ENCODE data around the gene GGT1.
"Not testable (repeated sequence)": the region's sequence is repeated elsewhere in the genome, so short reads cannot be mapped to it uniquely, and the experiment has no call there.

Gene GGT1

GRCh38 chr22:24602847-24603769 lies at the start of gene GGT1:
TSS of gene GGT1 (plus strand) at chr22:24603193. CDS start at chr22:24611082, 7,889 bp downstream.
- DNase-seq (ENCODE audit: low read depth in 2 of 2); H3K4me3 ChIP-seq (replicated peaks in 1 of 2; ENCODE audit: low read depth in 2 of 2, low read length in 2 of 2): not testable (repeated sequence)

GRCh38 chr22:24553597-24554312 lies 49.2 kb upstream of the GGT1 start:
- no peak for TF ChIP-seq CTCF (IDR thresholded peaks at IDR 0.05; ENCODE audit: low read depth, low read length)
- DNase-seq (ENCODE audit: low read depth in 2 of 2), result peak in 1 of 2 donors; percentile 29
- H3K4me3 ChIP-seq (replicated peaks in 1 of 2; ENCODE audit: low read depth in 2 of 2, low read length in 2 of 2), result peak overlapping the region; percentile 90 to 91

DNA sequence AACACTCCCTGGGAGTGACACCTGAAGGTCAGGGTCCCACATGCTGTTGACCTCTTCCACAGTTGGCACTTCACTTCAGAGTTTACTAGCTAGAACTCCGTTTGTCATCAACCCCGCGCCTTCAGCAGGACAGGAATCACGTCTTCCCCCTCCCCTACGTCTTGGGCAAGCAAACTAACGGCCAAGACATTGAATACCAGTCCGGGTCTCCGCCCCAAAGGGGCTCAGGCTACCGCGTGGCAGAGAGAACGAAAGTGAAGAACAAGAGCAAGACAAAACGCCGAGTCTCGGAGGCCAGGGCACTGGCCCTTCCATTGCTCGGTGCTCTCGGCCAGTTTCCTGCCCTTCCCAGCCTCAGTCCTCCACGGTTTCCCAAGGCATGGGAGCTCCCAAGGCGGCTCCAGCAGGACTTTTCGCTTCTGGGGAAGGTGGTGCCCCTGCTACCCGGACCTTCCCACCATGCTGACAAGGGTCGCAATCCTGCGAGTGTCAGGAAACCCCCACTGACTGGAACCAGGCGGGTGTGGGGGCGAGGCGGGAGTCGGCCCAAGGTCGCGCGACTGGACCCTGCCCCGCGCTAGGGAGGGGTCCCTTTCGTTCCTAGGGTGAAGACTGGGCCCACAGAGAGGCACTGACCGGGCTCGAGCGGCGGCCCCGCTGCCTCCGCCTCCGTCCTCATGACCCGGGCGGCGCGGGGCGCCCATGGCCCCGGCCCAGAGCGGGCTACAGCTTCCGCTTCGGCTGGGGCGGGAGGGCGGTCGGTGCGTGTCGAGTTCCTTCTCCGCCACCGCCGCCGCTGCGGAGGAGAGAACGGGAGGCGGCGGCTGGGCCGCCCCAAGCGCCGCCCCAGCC lies 48.5 kb upstream of the GGT1 start, which contains the start of gene GUCD1:
TSS of gene GUCD1 (minus strand) at position 826 of the 852 bp plus-strand sequence. CDS start at position 679, 147 bp downstream.
- peak; percentile 41 to 53 for DNase-seq (ENCODE audit: low read depth in 2 of 2)
- TF ChIP-seq CTCF (IDR thresholded peaks at IDR 0.05; ENCODE audit: low read depth, low read length), result no peak
- peak within 1 kb of the TSS; percentile 91 to 92 for H3K4me3 ChIP-seq (replicated peaks in 1 of 2; ENCODE audit: low read depth in 2 of 2, low read length in 2 of 2)

DNA sequence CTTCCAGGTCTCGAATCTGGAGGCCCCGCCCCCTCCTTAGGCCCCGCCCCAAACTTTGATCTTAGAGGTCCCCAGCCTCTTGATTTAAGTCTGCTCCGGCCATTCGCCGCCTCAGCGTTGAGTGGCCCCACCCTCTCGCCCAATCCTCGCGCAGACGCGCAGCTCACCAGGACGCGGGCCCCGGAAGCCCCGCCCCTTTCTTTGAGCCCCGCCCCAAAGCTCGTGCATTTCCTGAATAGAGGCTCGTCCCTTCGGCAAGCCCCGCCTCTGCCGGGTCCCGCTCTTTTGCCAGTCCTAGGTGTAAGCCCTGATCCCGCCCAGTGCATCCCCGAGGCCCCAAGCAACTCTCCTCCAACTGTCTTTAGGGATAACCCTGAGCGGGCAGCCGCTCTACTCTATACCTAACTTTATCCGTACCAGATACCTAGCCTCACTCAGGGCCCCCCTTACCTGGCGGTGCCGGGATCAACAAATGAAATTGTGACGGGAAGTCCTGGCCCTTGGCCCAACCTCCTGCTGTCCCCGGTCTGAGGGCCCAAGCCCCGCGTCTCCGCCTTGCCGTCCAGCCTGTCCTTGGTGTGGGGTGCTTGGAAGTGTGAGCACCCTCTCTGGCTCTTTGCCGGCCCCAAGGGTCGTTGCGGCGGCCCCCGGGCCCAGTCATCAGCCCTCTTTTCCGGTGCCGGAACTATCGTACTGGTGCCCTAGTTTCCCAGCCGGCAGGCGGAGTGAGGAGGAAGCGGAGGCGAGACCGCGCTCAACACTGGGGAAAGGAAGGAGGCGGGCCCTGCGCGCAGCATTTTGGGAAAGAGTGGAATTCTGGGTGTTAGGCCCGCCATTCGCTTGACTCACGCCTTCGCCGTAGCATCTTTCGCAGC lies 47.6 kb upstream of the GGT1 start, which contains the start of gene SNRPD3:
TSS of gene SNRPD3 (plus strand) at position 835 of the 875 bp plus-strand sequence. CDS start 1,676 bp downstream, outside the sequence.
- DNase-seq (ENCODE audit: low read depth in 2 of 2), result peak; percentile 99
- H3K4me3 ChIP-seq (replicated peaks in 1 of 2; ENCODE audit: low read depth in 2 of 2, low read length in 2 of 2), result peak within 1 kb of the TSS; percentile 91 to 92
- peak; percentile 34 for TF ChIP-seq CTCF (IDR thresholded peaks at IDR 0.05; ENCODE audit: low read depth, low read length)

DNA sequence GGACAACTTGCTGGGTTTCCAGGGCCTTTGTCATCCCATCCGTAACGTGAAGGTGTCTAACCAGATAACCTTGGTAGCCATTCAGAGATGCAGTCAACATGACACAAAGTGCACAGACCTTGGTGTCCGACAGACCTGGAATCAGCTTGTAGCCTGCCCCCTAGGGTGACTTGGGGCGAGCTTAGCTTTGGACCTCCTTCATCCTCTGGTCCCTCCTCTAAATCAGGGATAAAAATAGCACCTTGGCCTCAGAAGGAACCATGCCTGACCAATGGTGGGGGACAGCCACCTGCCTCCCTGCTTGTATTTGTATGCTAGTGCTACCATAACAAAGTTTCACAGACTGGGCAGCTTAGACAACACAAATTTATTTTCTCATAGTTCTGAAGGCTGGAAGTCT lies 43.5 kb upstream of the GGT1 start:
- H3K4me3 ChIP-seq (replicated peaks in 1 of 2; ENCODE audit: low read depth in 2 of 2, low read length in 2 of 2), result no peak overlapping the region
- no peak for TF ChIP-seq CTCF (IDR thresholded peaks at IDR 0.05; ENCODE audit: low read depth, low read length)
- no peak for DNase-seq (ENCODE audit: low read depth in 2 of 2)

DNA sequence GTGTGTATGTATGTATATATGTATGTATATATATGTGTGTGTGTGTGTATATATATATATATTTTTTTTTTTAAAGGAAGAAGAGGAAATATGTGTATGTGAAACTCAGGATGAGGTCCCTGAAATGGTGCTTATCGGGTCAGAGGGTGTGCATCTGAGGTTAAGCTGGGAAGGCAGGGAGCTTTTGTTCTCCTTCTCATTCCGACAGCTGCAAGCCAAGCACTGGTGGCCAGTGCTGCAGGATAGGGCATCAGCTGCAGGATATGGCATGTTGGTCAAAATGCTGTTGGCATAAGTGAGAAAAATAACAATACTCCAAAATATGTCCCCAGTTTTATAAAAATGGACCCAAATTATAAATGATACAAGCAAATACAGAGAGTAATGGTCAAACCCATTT lies 39.7 kb upstream of the GGT1 start:
- no peak for TF ChIP-seq CTCF (IDR thresholded peaks at IDR 0.05; ENCODE audit: low read depth, low read length)
- DNase-seq (ENCODE audit: low read depth in 2 of 2), result no peak

More for the DNA sequence above, 39.7 kb upstream of the GGT1 start:
- H3K4me3 ChIP-seq (replicated peaks in 1 of 2; ENCODE audit: low read depth in 2 of 2, low read length in 2 of 2), result no peak overlapping the region
